ENCODE results near the gene STYXL1. TPM values are rescaled to one million over a fixed set of nuclear protein-coding genes. Genes with fewer than 3 reads are reported as not detected.

The STYXL1 gene
- total RNA-seq, 2 donors from 2014 or later: 69.8 to 72.0 TPM

- H3K27me3 ChIP-seq (ENCODE audit: control insufficient read depth, insufficient read depth, low read length, poor library complexity, severe bottlenecking): no peaks in the 10 kb centered on the region
- DNase-seq: no peak
- H3K36me3 Mint-ChIP-seq (ENCODE audit: low read depth): peaks cover 23% of the 10 kb centered on the region
Observed at GRCh38 chr7:75984130-75985008, 63.4 kb downstream of the STYXL1 start.

GRCh38 chr7:75983471-75984129, 64.2 kb downstream of the STYXL1 start:
- Histone ChIP-seq H3K4me3 (ENCODE audit: low read length) (no peak overlapping the region), H3K4me1 (ENCODE audit: control insufficient read depth, insufficient read depth, low read length) (no peaks in the 10 kb centered on the region), H3K36me3 (ENCODE audit: control insufficient read depth, insufficient read depth, low read length) (peaks cover 11% of the 10 kb centered on the region), H3K27me3 (ENCODE audit: control insufficient read depth, insufficient read depth, low read length, poor library complexity, severe bottlenecking) (no peaks in the 10 kb centered on the region), H3K9ac (ENCODE audit: extremely low read depth, low read length, poor library complexity, severe bottlenecking) (no peak overlapping the region), H3K9me3 (ENCODE audit: control insufficient read depth, low read length) (no peaks in the 10 kb centered on the region), H3K27ac (ENCODE audit: low read depth, low read length) (no peak overlapping the region)
- no peak for TF ChIP-seq CTCF (conservative IDR thresholded peaks at IDR 0.05)
- Mint-ChIP-seq H3K27me3 (ENCODE audit: insufficient read depth) (no peaks in the 10 kb centered on the region), H3K27ac (no peak overlapping the region), H3K9me3 (no peaks in the 10 kb centered on the region), H3K4me1 (no peaks in the 10 kb centered on the region), H3K4me3 (no peak overlapping the region), H3K36me3 (ENCODE audit: low read depth) (peaks cover 28% of the 10 kb centered on the region)
- DNase-seq: no peak
- WGBS, 2 experiments (ENCODE audit: insufficient coverage in 1 of 2, insufficient read length in 1 of 2): 94 to 95% methylated on average over 22 to 26 of the region's 26 CpGs

More at GRCh38 chr7:75984130-75985008, 63.4 kb downstream of the STYXL1 start:
- no peak for TF ChIP-seq CTCF (conservative IDR thresholded peaks at IDR 0.05)
- H3K27ac Mint-ChIP-seq: no peak overlapping the region
- H3K9me3 ChIP-seq (ENCODE audit: control insufficient read depth, low read length): no peaks in the 10 kb centered on the region
- peaks cover 2% of the 10 kb centered on the region for H3K4me1 Mint-ChIP-seq
- WGBS, 2 experiments (ENCODE audit: insufficient coverage in 1 of 2, insufficient read length in 1 of 2): 90 to 92% methylated on average over 13 to 44 of the region's 44 CpGs
- no peaks in the 10 kb centered on the region for H3K9me3 Mint-ChIP-seq
- no peak overlapping the region for H3K4me3 ChIP-seq (ENCODE audit: low read length)
- H3K27me3 Mint-ChIP-seq (ENCODE audit: insufficient read depth): no peaks in the 10 kb centered on the region
- no peak overlapping the region for H3K9ac ChIP-seq (ENCODE audit: extremely low read depth, low read length, poor library complexity, severe bottlenecking)
- H3K4me1 ChIP-seq (ENCODE audit: control insufficient read depth, insufficient read depth, low read length): peaks cover 2% of the 10 kb centered on the region
- no peak overlapping the region for H3K4me3 Mint-ChIP-seq
- no peak overlapping the region for H3K27ac ChIP-seq (ENCODE audit: low read depth, low read length)
- peaks cover 11% of the 10 kb centered on the region for H3K36me3 ChIP-seq (ENCODE audit: control insufficient read depth, insufficient read depth, low read length)

GRCh38 chr7:75982306-75983064, 65.3 kb downstream of the STYXL1 start:
- no peaks in the 10 kb centered on the region for H3K4me1 Mint-ChIP-seq
- no peaks in the 10 kb centered on the region for H3K9me3 Mint-ChIP-seq
- Histone ChIP-seq H3K4me1 (ENCODE audit: control insufficient read depth, insufficient read depth, low read length) (no peaks in the 10 kb centered on the region), H3K27me3 (ENCODE audit: control insufficient read depth, insufficient read depth, low read length, poor library complexity, severe bottlenecking) (no peaks in the 10 kb centered on the region), H3K27ac (ENCODE audit: low read depth, low read length) (no peak overlapping the region), H3K9me3 (ENCODE audit: control insufficient read depth, low read length) (no peaks in the 10 kb centered on the region), H3K9ac (ENCODE audit: extremely low read depth, low read length, poor library complexity, severe bottlenecking) (no peak overlapping the region), H3K4me3 (ENCODE audit: low read length) (no peak overlapping the region), H3K36me3 (ENCODE audit: control insufficient read depth, insufficient read depth, low read length) (peaks cover 11% of the 10 kb centered on the region)
- no peak overlapping the region for H3K4me3 Mint-ChIP-seq
- no peak for DNase-seq
- WGBS, 2 experiments (ENCODE audit: insufficient coverage in 1 of 2, insufficient read length in 1 of 2): 91 to 95% methylated on average over 14 to 22 of the region's 22 CpGs
- no peak overlapping the region for H3K27ac Mint-ChIP-seq
- peaks cover 28% of the 10 kb centered on the region for H3K36me3 Mint-ChIP-seq (ENCODE audit: low read depth)
- H3K27me3 Mint-ChIP-seq (ENCODE audit: insufficient read depth): no peaks in the 10 kb centered on the region
- no peak for TF ChIP-seq CTCF (conservative IDR thresholded peaks at IDR 0.05)
